Large intestine (tissue), 3 donors: ENCODE measurements around the gene TRMU. TPM values are rescaled to one million over a fixed set of nuclear protein-coding genes. Genes with fewer than 3 reads are reported as not detected.

Experiments
- DNase-seq, 2 donors: peaks; one replicate each; pipeline versions ENCODE4 v3.0.0 to v3.0.0-alpha.2; 2013
- H3K27ac ChIP-seq: one replicate; pipeline ENCODE4 v1.5.1; 2013; ENCODE audit warnings: low read length
- H3K27me3 ChIP-seq: 2 replicates; pipeline ENCODE4 v1.6.1; 2013; ENCODE audit warnings: low read length; ENCODE audit not compliant: control insufficient read depth, insufficient read depth
- H3K36me3 ChIP-seq: 2 replicates; pipeline ENCODE4 v1.6.1; 2013; ENCODE audit warnings: low read length; ENCODE audit not compliant: control insufficient read depth, insufficient read depth
- H3K4me1 ChIP-seq: one replicate; pipeline ENCODE4 v1.6.1; 2013; ENCODE audit warnings: low read length; ENCODE audit not compliant: control insufficient read depth, insufficient read depth
- H3K4me3 ChIP-seq: one replicate; pipeline ENCODE4 v1.5.1; 2013; ENCODE audit warnings: low read length
- H3K9me3 ChIP-seq: one replicate; pipeline ENCODE4 v1.6.1; 2013; ENCODE audit warnings: mild to moderate bottlenecking, low read depth, low read length, moderate library complexity; ENCODE audit not compliant: control insufficient read depth
- WGBS: methylation state at CpG from one replicate; pipeline ENCODE4 v1.1.5; 2013; ENCODE audit warnings: low lambda C conversion rate; ENCODE audit not compliant: insufficient coverage; 5-methylcytosine and 5-hydroxymethylcytosine counted together
- polyA plus RNA-seq: library from polyadenylated mRNA; unstranded; fragments of 120-200 nt; gene quantifications from one replicate; pipeline ENCODE4 v1.2.1, GENCODE V29; 2013

The TRMU gene
- polyA plus RNA-seq, 1 donor, result 42.3 TPM

DNA sequence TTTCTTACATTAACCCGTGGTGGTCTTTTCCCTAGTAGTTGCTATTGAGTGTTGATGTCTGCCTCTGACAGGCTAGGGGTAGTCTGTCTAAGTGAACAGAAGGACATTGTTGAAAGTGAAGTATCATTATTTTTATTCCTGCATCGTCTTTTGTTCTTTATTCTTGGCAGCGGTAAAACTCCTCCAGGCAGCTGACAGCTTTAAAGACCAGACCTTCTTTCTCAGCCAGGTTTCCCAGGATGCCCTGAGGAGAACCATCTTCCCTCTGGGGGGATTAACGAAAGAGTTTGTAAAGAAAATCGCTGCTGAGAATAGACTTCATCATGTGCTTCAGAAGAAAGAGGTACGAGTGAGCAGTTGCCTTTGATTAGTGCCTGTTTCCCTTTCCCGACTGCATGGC lies 14.6 kb downstream of the TRMU start:
- Histone ChIP-seq H3K4me3 (no peak overlapping the region), H3K27ac (no peak overlapping the region), H3K27me3 (no peaks in the 10 kb centered on the region), H3K9me3 (no peaks in the 10 kb centered on the region), H3K36me3 (peaks cover 95% of the 10 kb centered on the region), H3K4me1 (no peaks in the 10 kb centered on the region)
- DNase-seq, result no peak
- no CpG with 5 or more reads among the region's 7 CpGs for WGBS

DNA sequence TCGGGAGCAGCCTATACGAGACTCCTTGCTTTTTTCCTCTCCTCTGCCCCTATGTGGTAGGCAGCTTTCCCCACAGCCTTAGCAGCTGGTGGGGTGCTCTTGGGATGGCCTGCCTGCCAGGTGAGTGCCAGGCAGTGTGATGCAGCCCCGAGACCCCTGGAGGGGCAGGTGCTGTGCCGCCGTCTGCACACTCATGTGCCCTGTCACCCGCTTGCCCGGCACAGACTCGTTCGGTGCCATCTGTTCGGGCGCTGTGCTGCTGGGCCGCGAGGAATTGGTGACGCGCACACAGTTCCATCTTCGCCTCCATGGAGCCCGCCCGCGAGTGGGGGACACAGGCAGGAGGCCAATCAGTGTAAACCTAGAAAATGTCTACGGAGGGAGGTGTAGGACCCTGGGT lies 15.1 kb downstream of the TRMU start:
- no CpG with 5 or more reads among the region's 20 CpGs for WGBS
- Histone ChIP-seq H3K4me1 (no peaks in the 10 kb centered on the region), H3K27ac (no peak overlapping the region), H3K4me3 (no peak overlapping the region), H3K36me3 (peaks cover 95% of the 10 kb centered on the region), H3K9me3 (no peaks in the 10 kb centered on the region), H3K27me3 (no peaks in the 10 kb centered on the region)
- DNase-seq, result no peak

DNA sequence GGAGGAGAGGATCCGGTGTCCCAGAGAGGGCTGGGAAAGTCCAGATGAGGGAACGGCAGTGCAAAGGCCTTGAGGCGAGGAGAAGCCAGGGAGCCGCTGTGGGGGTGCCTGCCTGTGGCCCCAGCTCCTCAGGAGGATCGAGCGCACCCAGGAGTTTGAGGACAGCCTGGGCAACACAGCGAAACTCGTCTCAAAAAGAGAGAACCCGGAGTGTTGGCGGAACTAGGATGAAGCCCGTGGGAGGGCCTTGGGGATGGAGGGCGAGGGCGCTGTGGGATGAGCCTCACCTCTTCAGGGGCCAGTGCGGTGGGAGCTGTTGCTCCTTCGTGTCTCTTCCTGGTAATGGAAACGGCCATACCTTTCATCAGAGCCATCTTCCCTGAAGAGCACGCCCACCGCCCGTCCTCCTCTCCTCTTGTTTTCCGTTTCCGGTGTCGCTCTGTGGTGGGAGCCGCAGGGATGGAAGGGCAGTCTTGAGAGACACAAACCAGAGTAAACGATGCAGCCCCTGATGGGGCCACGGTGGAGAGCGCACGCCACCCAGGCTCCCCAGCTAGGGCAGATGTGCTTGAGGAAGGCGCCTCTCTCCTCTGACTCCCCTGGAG lies 15.7 kb downstream of the TRMU start:
- Histone ChIP-seq H3K4me1 (no peaks in the 10 kb centered on the region), H3K4me3 (no peak overlapping the region), H3K27me3 (no peaks in the 10 kb centered on the region), H3K27ac (no peak overlapping the region), H3K36me3 (peaks cover 94% of the 10 kb centered on the region), H3K9me3 (no peaks in the 10 kb centered on the region)
- no peak for DNase-seq
- 80% methylated on average over 2 of the region's 28 CpGs for WGBS

DNA sequence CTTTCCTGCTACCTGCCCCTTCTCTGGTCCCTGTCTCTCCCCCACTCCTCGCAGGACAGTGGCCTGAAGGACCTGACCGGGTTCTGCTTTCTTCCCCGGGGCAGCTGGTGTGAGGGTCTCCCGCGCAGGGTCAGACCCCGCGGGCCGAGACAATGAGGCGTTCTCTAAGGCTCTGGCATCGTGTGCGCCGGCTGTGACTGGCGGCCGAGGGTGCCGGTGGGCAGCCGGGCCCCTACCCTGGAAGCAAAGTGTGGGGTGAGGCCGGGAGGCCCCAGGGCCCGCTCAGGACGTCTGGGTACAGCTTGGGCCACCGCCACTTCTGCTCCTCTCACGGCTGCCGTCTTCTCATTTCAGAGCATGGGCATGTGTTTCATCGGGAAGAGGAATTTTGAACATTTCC lies 16.3 kb downstream of the TRMU start:
- Histone ChIP-seq H3K27ac (no peak overlapping the region), H3K4me1 (no peaks in the 10 kb centered on the region), H3K4me3 (no peak overlapping the region), H3K27me3 (no peaks in the 10 kb centered on the region), H3K36me3 (peaks cover 94% of the 10 kb centered on the region), H3K9me3 (no peaks in the 10 kb centered on the region)
- WGBS, result no CpG with 5 or more reads among the region's 23 CpGs
- no peak for DNase-seq

DNA sequence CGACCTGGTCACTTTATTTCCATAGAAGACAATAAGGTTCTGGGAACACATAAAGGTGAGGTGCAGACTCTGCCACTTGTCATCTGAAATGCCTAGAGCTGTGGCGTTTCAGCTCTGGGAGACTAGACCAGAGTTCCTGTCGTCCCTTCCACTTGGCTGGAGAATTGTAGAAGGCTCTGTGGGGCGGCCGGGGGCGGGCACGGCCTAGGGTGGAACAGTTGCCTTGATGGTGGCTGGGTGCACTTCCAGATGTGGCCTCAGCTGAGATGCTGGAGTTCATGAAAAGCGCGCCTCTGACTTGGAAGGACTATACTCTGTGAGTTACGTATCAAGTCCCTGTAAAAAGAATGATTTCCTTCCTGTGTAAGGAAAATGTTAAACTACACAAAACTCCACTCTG lies 16.8 kb downstream of the TRMU start:
- no peaks in the 10 kb centered on the region for H3K9me3 ChIP-seq
- H3K4me1 ChIP-seq, result no peaks in the 10 kb centered on the region
- WGBS, result no CpG with 5 or more reads among the region's 10 CpGs
- H3K27ac ChIP-seq, result no peak overlapping the region
- H3K4me3 ChIP-seq, result no peak overlapping the region
- no peaks in the 10 kb centered on the region for H3K27me3 ChIP-seq
- peaks cover 95% of the 10 kb centered on the region for H3K36me3 ChIP-seq
- DNase-seq, result no peak

DNA sequence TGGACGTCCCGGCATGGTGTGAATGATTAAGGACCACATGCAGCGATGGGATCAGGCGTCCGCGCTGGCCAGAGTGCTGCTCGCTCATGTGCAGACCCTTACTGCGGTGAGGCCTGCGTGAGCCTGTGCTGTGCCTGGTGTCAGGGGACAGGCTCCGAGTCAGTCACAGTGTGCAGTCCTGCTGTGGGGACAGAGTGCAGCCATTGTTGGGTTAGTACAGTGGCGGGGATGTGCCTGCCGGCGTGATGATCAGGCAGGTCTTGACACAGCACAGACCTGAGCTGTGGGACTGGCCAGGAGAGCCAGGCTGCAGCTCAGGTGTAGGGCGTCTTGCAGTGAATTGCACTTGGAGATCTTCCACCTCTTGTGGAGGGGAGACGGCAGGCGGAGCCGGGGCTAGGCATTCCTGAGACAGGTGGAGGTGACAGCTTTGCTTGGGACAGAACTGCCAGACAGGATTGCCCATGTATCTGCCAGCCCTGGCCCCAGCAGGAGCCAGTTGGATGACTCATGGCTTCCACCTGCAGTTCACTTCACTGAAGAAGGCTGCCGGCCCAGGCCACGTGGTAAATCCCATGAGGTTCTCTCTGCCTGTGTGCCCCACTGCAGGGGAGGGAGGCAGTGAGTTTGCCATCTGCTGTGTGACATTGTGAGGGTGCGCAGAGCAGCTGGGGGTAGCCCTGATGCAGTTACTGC lies 17.3 kb downstream of the TRMU start:
- no peak for DNase-seq
- no peaks in the 10 kb centered on the region for H3K27me3 ChIP-seq
- no peak overlapping the region for H3K4me3 ChIP-seq
- no peaks in the 10 kb centered on the region for H3K4me1 ChIP-seq
- no peaks in the 10 kb centered on the region for H3K9me3 ChIP-seq
- H3K36me3 ChIP-seq, result peaks cover 93% of the 10 kb centered on the region
- no peak overlapping the region for H3K27ac ChIP-seq
- no CpG with 5 or more reads among the region's 20 CpGs for WGBS

DNA sequence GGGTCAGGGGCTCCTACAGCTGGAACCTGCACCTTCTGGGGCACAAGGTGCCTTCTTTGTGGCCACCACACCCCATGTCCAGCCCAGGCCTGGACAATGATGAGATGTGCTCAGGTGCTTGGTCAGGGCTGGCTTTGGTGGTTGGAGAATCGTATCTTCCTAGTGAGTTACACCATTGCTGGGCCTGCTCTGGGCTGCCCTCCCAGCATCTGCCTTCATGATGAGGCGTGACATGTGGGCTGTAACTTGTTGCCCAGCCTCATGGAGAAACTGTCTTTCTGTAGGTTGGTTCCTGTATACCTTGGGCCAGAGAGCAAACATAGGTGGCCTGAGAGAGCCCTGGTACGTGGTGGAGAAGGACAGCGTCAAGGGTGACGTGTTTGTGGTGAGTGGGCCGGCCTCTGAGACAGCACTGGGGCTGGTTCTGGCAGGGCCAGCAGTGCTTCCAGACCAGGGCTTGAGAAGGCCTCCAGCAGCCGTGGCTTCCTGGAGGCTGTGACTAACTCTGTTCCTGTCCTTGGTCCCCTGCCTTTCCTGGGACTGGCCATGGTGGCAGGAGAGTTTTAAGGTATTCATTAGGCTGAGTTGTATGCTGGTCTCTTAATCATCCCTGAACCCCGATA lies 18.1 kb downstream of the TRMU start:
- H3K4me1 ChIP-seq, result no peaks in the 10 kb centered on the region
- no CpG with 5 or more reads among the region's 8 CpGs for whole genome bisulfite sequencing
- no peak overlapping the region for H3K27ac ChIP-seq
- H3K36me3 ChIP-seq, result peaks cover 91% of the 10 kb centered on the region
- H3K9me3 ChIP-seq, result no peaks in the 10 kb centered on the region
- no peak overlapping the region for H3K4me3 ChIP-seq
- DNase-seq, result no peak
- no peaks in the 10 kb centered on the region for H3K27me3 ChIP-seq

DNA sequence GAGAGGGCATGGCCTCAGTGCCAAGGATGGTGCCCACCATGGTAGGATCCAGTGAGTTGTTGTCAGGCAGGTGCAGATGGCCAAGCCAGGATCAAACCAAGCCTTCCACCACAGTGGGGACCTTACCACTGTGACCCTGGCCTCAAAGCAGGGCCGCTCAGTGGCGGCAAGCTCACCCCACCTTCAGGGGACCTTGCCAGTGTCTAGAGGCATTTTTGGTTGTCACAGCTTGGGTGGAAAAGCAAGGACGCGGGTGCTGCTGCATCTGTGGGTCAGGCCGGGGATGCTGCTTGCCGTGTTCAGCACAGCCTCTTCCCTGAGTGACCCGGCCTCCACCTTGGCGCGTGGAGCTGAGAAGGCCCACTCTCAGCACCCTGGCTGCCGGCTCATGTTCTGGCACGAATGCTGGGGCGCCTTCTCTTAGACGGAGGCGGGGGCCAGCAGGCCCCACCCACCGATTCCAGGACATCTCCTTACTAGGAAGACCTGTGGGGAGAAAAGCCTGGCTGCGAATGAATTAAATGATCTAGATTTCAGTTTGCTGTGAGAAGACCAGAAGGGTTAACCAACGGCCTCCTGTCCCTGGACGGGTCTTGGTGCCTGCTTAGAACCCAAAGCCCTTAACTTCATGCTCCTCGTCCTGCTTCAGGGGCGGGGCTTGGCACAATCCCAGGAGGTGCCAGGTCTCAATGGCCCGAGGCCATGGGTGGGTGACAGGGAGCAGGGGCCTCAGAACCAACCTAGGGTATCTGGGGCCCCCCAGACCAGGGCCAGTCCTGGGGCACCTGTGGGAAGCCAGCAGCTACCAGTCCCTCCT lies 18.9 kb downstream of the TRMU start:
- H3K27ac ChIP-seq, result no peak overlapping the region
- peaks cover 88% of the 10 kb centered on the region for H3K36me3 ChIP-seq
- H3K9me3 ChIP-seq, result no peaks in the 10 kb centered on the region
- no CpG with 5 or more reads among the region's 21 CpGs for WGBS
- no peak for DNase-seq
- H3K27me3 ChIP-seq, result no peaks in the 10 kb centered on the region
- H3K4me3 ChIP-seq, result no peak overlapping the region
- no peaks in the 10 kb centered on the region for H3K4me1 ChIP-seq

DNA sequence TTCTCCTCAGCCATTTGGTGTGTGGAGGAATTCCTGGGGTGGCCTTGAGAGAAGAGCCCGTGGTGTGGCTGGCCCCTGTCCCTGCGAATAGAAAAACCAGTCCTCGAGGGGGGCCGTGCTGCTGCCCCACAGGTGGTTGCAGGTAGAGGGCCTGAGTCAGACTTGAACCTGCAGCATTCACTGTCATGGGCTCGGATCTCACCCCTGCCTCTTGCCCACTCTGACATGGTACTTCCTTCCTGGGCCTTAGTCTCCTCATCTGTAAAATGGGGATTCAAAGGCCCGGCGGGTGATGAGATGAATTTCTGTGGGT lies 19.4 kb downstream of the TRMU start:
- H3K4me1 ChIP-seq, result no peaks in the 10 kb centered on the region
- no peak overlapping the region for H3K27ac ChIP-seq
- H3K27me3 ChIP-seq, result no peaks in the 10 kb centered on the region
- WGBS, result no CpG with 5 or more reads among the region's 7 CpGs
- DNase-seq, result no peak
- H3K9me3 ChIP-seq, result peaks cover under 1% of the 10 kb centered on the region
- peaks cover 85% of the 10 kb centered on the region for H3K36me3 ChIP-seq
- H3K4me3 ChIP-seq, result no peak overlapping the region

DNA sequence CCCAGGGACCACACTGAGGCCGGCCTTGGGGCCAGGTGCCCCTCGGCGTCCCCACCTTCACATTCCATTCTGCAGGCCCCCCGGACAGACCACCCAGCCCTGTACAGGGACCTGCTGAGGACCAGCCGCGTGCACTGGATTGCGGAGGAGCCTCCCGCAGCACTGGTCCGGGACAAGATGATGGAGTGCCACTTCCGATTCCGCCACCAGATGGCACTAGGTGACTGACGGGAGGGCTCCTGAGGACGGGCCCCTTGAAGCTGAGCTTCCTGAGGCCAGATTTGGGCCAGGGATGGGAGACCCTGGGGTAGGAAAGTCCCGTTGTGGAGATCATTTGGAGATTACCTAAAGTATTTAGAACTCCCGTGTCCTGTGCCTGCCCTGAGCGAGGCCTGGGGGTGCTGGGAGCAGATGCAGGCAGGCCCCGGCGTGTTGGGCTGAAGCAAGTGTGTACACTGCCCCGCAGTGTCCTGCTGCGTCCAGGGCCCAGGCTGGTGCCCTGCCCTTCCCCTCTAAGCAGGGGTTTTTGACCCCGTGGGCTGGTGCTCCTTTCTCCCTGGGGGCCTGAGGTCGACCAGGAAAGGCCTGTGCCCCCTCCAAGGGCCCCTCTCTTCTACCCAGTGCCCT lies 20.0 kb downstream of the TRMU start:
- Histone ChIP-seq H3K27me3 (no peaks in the 10 kb centered on the region), H3K9me3 (peaks cover 5% of the 10 kb centered on the region), H3K4me3 (no peak overlapping the region), H3K4me1 (no peaks in the 10 kb centered on the region), H3K36me3 (peaks cover 83% of the 10 kb centered on the region), H3K27ac (no peak overlapping the region)
- no CpG with 5 or more reads among the region's 22 CpGs for WGBS
- DNase-seq, result peak in 1 of 2 donors; percentile 40
